Measurements from ENCODE around the gene PHYKPL.

- TF ChIP-seq CTCF (IDR thresholded peaks at IDR 0.05; ENCODE audit: insufficient read depth, low read length) (no peak), POLR2AphosphoS5 (IDR thresholded peaks at IDR 0.05; ENCODE audit: low read depth) (no peak)
Measured at GRCh38 chr5:178273041-178273440, 40.4 kb upstream of the PHYKPL start.
